Choroid plexus epithelial cell (primary cell): ENCODE results near the gene LTBP4.

ENCODE experiments used
- DNase-seq: peaks from one replicate; pipeline ENCODE4 v3.0.0-alpha.2; 2010; ENCODE audit warnings: low read depth
- H3K4me3 ChIP-seq: 2 replicates; pipeline ENCODE4 v1.5.1; 2011; ENCODE audit warnings: low read depth, mild to moderate bottlenecking, control low read depth, low read length, moderate library complexity
- CTCF ChIP-seq: conservative IDR thresholded peaks from 2 replicates; pipeline ENCODE4 v1.5.1; 2011; ENCODE audit warnings: low read depth, mild to moderate bottlenecking, control low read depth, inconsistent platforms, low read length, moderate library complexity

Gene LTBP4

GRCh38 chr19:40604171-40604646, 3.0 kb downstream of the LTBP4 start:
- no peak for DNase-seq
- peak overlapping the region; percentile 37 for H3K4me3 ChIP-seq
- TF ChIP-seq CTCF = no peak

GRCh38 chr19:40604647-40605215, 3.6 kb downstream of the LTBP4 start:
- no peak for DNase-seq
- no peak for TF ChIP-seq CTCF
- H3K4me3 ChIP-seq = peak overlapping the region; percentile 52

- peak; percentile 62 for DNase-seq
- no peak for TF ChIP-seq CTCF
- peak overlapping the region; percentile 52 for H3K4me3 ChIP-seq
These were observed 4.2 kb downstream of the LTBP4 start for GRCh38 chr19:40605216-40605971.

- H3K4me3 ChIP-seq = no peak overlapping the region
- no peak for TF ChIP-seq CTCF
- no peak for DNase-seq
These were observed 6.4 kb downstream of the LTBP4 start for GRCh38 chr19:40607311-40608239.

- no peak overlapping the region for H3K4me3 ChIP-seq
- no peak for TF ChIP-seq CTCF
- no peak for DNase-seq
These were observed 7.1 kb downstream of the LTBP4 start for GRCh38 chr19:40608240-40608621.

GRCh38 chr19:40608957-40609356, 7.8 kb downstream of the LTBP4 start:
- no peak overlapping the region for H3K4me3 ChIP-seq
- DNase-seq = no peak
- no peak for TF ChIP-seq CTCF
